SIG-M5 (cell line): ENCODE measurements around the gene CNR1.

Experiments used
- DNase-seq: peaks from one replicate; lab custom pipeline; 2025; lab: John Stamatoyannopoulos, UW

The CNR1 gene

DNA sequence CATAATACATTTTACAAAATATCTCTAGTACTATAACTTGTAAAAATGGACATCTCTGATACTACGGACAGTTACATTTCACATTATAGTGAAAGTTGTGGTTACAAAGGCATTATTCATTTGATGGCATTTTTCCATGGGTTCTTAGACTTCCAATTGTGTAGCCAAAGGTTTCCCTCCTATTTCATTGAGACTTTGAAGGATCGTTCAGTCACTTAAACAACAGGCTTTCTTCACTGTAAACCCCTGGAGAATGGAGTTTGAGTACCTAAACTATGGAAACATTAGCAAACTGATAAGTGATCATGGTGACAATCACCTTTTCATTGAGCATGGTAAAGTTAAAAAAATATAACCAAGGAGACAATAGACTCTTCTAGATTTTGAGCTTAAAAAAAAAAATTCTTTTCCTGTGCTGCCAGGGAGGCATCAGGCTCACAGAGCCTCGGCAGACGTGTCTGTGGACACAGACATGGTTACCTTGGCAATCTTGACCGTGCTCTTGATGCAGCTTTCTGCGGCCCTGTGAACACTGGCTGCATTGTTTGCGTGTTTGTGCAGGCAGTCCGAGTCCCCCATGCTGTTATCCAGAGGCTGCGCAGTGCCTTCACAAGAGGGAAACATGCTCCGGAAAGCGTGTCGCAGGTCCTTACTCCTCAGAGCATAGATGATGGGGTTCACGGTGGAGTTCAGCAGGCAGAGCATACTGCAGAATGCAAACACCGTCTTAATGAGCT lies 22.6 kb downstream of the CNR1 start:
- DNase-seq: no peak

DNA sequence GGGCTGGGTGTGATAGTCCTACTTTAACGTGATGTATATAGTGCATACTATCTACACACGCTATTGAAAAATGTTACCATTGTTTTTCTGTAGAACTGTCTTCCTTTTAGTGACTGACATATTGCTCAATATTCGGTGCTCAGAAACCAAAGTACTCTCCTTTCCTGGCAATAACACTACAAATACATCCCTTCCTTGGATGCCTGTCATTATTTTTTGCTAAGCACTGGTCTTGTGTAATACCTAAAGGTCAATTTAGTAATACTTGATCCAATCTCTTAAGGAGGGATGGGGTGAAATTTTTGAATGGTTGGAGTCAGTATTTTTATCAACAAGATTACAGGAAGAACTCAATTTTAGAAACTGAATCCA lies 23.9 kb downstream of the CNR1 start:
- no peak for DNase-seq

DNA sequence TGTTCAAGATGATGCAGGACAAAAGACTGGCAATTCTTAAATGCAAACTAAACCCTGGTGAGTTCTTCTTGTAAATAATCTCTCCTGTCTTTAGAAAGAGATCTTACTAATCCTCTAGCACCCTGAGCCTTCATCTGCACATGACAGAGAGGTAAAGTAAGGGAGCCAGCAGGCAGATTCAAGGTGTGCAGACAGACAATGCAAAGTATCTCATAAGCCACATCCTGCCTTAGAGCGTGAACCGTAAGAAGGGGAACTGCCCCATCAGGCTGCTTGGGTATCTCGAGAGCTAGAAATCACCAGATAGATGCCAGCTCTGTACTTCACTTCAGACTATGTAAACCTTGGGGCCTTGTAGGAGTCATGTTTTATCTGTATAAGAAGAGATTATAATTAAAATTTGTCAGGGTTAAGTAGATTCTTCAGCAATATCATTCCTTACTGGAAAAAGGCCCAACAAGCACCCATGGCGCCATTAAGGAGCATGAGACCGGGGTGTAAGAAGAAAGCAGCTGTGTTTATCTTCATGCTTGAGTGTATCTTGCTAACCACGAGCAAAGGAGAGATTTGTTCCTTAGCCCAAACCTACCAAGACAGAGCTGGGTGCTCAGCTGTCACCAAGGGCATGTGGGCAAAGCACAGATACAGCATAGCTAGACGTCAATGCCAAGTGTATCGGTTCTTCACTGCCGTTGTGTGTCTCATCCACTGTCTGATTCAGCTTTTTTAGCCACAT lies 24.4 kb downstream of the CNR1 start:
- DNase-seq: no peak

DNA sequence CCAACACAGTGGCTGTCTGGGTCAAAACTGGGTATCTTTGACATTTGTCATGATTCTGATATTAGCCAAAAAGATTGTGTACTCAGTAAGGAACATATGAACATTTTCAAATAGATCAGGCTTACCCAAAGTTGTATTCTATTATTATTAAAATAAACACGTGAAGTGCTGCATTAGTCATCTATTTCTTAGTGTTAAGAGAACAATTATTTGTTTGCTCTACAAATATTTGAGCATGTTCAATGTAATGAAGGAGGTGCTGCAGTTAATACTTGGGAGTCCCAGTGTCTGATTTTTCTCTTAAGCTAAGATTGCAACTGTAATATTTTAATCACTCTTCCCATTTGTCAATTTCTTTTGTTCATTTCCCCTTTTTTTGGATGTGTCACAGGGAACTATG lies 28.2 kb downstream of the CNR1 start:
- no peak for DNase-seq

DNA sequence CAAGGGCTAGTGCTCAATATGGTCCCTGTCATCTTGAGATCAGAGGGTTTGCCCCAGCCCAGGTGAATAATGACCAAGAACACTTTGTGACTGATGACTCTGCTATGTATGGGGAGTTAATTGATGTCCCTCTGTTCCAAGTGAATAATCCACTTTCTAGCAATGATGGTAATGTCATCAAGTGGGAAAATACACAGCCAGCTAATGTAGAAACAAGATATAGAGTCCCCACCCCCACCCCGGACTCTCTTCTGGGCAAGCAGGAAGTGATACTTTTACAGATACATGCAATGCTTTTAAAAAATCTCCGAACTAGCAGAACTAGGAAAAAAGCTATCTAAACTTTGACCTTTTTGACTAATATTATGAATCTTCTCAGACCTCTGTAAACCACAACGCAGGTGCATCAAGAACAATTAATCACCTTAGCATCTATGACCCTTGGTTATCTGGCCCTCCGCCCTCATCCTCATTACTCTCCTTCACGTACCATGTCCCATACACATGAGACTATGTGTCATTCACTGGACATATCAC lies 30.5 kb downstream of the CNR1 start:
- no peak for DNase-seq

DNA sequence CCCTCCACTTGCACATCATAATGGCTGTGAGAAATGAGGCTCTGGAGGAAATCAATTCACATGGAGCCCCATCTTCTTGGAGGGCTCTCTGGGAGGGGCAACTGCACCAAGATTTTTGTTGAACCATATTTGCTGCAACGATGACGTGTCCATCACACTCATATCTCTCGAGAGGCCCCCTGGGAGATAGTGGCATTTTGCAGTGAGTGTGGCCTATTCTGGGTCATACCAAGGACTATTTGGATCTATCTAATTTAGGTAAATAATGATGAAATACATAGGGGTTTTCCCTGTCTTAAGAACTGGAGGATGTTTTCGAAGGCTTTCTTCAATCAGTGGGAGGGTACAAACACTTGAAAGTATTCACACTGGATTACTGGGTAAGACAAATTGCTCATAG lies 31.6 kb downstream of the CNR1 start:
- DNase-seq: no peak

DNA sequence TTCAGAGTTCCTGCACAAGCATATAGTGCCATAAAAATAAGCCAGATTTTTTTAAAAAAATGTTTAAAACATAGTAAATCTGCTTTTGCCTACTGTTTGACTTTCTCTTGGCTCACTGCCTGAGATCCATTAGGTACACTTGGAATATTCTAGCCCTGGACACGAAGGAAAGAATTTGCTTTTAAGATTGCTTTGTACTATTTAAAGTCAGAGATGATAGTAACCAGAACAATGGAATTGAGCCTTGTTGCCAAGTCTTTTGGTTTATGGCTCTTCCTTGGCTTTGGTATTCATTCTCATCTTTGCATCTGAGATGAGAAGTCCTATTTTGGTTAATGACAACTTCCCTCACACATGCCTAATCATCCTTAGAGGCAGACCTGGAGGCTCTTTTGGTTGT lies 32.4 kb downstream of the CNR1 start:
- DNase-seq: no peak

DNA sequence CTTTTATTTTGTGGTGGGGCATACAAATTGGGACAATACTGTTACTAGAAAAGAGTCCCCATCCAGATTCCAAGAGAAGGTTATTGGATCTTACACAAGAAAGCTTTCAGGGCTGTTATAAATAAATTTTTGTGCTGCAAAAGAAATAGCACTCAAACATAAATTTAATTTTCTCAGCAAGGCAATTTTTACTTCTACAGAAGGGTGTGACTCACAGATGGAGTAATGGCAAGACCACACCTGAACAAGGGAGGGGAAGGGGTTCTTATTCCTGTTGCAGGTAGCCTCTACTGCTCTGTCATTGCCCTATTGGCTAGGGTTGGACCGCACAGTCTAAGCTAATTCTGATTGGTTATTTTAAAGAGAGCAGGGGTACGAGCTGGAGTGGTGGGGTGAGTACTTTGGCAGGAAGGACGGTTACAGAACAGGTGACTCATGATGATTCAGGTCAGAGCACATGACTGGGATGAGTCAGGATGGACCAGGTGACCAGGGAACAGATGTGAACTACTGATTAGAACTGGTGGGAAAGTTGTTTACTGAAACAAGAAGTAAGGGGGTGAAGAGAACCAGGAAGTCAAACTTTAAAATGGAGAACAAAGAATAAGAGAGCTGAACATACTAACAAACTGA lies 41.1 kb downstream of the CNR1 start:
- no peak for DNase-seq

DNA sequence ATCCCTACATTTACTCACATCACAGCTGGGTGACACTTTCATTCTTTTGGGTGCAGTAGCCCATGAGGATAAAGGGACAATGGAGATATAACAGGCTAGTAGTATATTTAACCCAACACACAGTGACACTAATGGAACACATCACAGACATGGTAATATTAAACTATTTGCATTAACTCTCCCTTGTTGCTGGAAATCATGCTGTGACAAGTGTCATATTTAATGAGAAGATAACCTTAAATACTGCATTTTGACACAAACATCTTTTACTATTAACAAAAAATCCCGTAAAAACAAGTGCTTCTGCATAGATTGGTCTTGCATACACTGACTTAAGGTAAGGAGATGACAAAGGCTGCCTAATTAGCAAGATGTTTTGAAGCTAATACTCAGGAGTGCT lies 45.5 kb downstream of the CNR1 start:
- DNase-seq: no peak

DNA sequence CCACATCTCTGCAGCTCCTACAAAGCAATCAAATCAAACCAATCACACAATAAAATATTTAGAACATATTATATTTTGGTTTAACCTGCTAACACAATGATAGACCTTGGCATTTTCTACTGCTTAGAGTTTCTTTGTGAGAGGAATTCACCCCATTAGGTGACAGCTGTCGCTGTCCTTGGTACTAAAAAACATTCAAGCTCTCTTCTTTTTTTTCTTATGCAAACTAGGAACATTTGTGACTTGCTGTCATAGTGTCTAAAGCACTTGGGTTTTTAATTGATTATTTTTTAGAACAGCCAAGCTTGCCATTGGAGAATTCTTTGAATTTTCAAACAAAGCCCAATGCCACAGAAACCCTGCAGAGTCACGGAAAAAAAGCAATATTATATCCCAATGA lies 46.4 kb downstream of the CNR1 start:
- DNase-seq: no peak

DNA sequence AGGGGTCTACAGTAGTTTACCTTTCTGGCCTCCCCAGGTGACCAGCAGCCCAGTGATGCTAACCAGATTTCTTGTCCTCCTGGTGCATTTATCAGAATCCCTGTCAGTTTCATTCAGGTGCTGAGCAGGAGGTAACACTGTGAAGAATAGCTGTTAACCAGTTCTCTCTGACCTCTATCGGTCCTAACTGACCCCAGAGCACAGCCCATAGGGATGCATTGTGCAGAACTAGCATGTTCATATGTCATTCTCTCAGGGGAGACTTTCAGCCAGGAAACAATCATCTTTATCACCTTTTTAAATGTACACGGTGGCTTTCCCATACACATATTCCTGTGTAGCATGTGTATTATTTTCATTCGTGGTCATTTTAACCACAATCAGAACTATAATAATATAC lies 49.9 kb downstream of the CNR1 start:
- no peak for DNase-seq

DNA sequence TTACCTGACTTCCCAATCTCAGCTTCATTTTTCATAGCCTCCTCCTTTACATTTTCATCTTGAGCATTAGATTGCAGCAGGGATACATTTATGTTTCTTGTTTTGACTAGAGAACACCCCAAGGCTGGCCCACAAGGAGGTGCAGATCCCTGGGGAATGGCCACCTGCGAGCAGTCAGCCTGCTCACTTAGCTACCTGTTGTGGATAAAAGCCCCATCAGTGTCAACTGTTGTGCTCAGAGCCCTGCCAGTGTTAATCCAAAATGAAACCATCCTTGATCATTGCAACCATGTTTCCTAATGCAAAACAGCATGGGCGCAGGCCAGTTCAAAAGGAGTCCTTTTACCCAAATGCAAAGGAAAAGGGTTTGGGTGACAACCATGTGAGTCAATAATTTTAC lies 50.8 kb downstream of the CNR1 start:
- DNase-seq: no peak

DNA sequence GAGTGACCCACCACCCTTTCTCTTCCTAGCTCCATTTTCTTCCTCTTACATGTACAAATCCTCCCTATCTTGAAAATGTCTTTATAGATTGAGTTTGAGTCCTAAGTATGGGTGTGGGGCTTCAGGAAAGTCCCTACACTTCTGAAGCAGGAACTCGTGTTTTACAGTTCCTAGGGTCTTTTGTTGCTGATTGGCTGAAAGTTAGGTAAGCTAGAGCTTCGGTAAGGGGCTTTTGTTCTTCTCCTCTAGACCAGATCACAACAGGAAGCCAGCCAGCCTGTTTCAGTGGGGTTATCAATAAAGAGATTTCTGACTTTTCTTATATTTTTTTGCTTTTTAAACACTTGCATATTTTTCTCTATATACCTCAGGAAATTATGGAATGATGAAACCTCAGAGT lies 51.3 kb downstream of the CNR1 start:
- no peak for DNase-seq

DNA sequence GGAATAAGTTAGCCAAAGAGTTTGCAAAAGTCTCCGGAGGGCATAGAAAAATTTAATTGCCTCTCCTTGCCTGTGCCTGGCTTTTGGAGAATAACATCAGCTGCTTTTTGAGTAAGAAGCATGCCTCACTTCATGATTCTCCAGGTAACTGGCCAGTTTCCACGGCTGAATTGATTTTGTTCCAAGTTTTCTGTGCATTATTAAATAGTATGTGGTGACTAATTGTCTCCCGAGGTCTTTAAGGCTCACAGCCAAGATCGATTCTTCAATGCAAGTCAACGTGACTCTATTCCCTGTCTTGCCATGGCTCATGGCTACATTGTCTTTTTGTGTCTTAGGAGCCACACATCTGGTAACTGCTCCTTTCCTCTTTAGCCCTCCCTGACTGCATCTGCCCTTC lies 54.2 kb downstream of the CNR1 start:
- no peak for DNase-seq

DNA sequence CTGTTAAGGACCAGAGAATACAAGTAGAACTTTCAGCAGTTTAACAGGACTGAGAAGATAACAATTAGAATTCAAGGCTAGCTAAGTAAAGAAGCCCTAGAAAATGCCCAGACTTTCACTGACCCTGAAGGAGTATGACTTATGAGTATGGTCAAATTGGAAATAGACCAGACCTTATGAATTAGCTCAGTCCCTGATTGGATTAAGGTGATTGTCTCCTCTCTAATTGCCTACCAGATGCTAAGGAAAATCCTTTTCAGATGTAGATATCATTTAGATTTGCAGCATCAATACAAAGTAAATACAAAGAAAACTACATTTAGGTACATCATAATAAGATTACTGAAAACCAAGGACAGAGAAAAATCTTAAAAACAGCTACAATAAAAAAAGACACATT lies 58.9 kb downstream of the CNR1 start:
- no peak for DNase-seq

DNA sequence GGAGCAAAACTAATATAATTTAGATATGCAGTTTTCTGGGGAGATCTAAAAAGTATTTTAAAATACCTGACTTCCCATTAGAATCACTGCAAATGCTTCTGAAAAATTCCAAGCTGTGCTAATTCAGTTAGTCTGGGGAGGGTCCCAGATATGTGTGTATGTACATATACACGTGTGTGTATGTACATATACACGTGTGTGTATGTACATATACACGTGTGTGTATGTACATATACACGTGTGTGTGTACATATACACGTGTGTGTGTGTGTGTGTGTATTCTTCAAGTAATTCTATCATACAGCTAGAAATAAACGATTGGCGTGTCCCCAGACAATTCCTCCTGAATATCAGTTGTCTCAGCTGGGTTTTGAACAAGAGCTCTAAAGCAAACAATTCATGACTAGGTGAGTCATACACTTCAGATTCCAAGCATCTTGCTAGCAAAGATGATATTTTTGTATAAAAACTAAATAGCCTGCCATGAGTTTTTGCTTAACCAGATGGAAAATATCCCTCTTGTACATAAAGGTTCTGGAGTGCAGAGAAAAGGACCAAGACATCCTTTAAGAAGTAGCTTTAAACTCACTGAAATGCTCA lies 60.3 kb downstream of the CNR1 start:
- DNase-seq: no peak
